Measurements from ENCODE around the gene HLA-G. TPM values are rescaled to one million over a fixed set of nuclear protein-coding genes. Genes with fewer than 3 reads are reported as not detected.

The HLA-G gene
- total RNA-seq, 2 experiments from 2014 or later: 1.6 to 2.0 TPM

DNA sequence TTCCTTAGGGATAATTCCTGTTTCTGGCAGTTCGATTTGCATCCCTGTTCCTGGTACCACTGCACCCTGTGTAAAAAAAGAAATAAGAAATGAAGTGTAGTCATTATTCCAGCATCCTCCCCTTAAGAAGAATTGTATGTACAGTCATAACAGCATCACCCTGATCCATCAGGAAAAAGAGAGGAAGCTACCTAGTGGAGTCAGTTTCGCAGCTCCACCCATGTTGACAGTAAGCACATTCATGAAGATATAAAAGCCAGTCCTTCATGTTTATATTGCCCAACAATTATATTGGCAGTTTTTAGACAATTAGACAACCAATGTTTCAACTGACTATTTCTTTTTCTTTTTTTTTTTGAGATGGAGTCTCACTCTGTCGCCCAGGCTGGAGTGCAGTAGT, 21.2 kb upstream of the HLA-G start:
- Mint-ChIP-seq H3K9me3 (no peaks in the 10 kb centered on the region), H3K27ac (no peak overlapping the region), H3K4me1 (peaks cover 1% of the 10 kb centered on the region), H3K36me3 (no peaks in the 10 kb centered on the region), H3K27me3 (peaks cover 37% of the 10 kb centered on the region), H3K4me3 (no peak overlapping the region)
- POLR2A ChIA-PET: no interaction called here
- DNase-seq: no peak
- ATAC-seq (ENCODE audit: low read depth): no peak

DNA sequence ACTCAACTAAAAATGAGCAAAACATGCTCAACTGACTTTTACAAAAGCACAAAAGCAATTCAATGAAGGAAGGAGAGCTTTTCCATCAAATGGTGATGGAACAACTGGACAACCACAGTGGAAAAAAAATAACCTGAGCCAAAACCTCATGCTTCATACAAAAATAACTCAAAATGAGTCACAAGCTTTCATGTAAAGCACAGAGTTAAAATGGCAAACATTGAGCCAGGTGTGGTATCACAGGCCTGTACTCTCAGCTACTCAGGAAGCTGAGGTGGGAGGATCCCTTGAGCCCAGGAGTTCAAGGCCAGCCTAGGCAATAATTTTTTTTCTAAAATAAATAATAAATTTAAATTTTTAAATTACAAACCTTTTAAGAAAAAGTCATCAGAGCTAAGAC, 18.4 kb upstream of the HLA-G start:
- no peak for DNase-seq
- Mint-ChIP-seq H3K9me3 (no peaks in the 10 kb centered on the region), H3K27me3 (peaks cover 37% of the 10 kb centered on the region), H3K4me1 (peaks cover 4% of the 10 kb centered on the region), H3K27ac (no peak overlapping the region), H3K36me3 (no peaks in the 10 kb centered on the region), H3K4me3 (no peak overlapping the region)
- POLR2A ChIA-PET: no interaction called here
- no peak for ATAC-seq (ENCODE audit: low read depth)

DNA sequence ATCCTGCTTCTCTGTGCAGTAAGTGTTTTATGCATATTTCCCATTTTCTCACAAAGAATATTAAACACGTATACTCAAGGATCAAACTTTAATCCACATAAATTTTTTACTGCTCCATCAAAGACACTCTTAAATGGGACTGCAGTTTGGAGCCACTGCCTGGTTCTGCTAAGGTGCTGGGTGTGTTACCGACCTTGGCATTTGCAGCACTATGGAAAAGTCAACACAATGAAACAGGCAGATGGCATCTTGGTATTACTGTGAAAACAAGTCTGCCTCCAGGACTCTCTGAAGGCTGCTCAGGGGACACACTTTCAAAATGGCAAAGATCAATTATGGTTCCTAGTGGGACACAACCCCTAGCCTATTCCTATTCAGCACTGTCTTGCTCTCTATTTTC, 17.3 kb upstream of the HLA-G start:
- no peak overlapping the region for H3K4me3 Mint-ChIP-seq
- DNase-seq (no peak), ATAC-seq (ENCODE audit: low read depth) (no peak)
- POLR2A ChIA-PET: no interaction called here
- H3K27me3 Mint-ChIP-seq: peaks cover 41% of the 10 kb centered on the region
- no peaks in the 10 kb centered on the region for H3K36me3 Mint-ChIP-seq
- H3K27ac Mint-ChIP-seq: no peak overlapping the region
- no peaks in the 10 kb centered on the region for H3K9me3 Mint-ChIP-seq
- H3K4me1 Mint-ChIP-seq: peaks cover 4% of the 10 kb centered on the region

DNA sequence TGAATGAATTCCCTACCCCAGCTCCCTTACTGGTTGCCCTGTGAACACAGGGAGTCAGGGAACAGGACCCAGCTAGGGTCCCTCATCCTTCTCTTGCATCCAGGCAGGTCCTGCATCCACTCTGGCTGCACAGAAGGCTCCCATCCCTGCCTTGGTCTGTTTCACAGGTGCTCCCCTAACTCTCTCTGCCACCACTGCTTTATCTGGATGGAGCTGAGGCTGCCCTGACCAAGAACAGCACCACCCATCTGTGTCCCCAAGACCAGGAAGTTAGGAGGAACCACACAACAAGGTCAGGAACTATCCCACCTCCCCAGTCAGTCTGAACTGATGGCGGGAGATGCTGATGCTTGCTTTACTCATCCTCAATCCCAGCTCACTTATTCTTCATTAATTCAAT, 16.2 kb upstream of the HLA-G start:
- no peak for ATAC-seq (ENCODE audit: low read depth)
- POLR2A ChIA-PET: no interaction called here

DNA sequence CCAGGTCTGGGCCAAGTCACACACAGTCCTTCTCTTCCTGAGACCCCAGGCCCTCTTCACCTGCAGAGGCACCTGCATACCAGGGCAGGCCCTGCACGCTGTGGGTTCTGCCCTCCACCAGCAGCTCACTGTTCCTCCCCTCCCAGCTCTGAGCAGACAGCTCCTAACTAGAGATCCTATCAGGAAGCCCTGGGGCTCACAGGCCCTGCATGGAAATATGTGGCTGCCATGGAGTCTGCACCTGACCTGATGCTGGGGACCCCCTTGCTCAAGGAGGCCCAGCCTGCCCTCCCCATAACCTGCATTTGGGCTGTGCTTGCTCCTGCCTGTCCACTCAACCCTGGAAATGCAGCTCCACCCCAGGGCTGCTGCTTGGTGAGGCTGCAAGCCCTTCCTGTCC, 14.6 kb upstream of the HLA-G start:
- no peak for ATAC-seq (ENCODE audit: low read depth)
- Mint-ChIP-seq H3K4me1 (peaks cover 4% of the 10 kb centered on the region), H3K36me3 (no peaks in the 10 kb centered on the region), H3K27me3 (peaks cover 16% of the 10 kb centered on the region), H3K27ac (no peak overlapping the region), H3K9me3 (no peaks in the 10 kb centered on the region), H3K4me3 (no peak overlapping the region)
- DNase-seq: no peak
- POLR2A ChIA-PET: no interaction called here

More for the DNA sequence above, 16.2 kb upstream of the HLA-G start:
- no peaks in the 10 kb centered on the region for H3K9me3 Mint-ChIP-seq
- DNase-seq: no peak
- peaks cover 4% of the 10 kb centered on the region for H3K4me1 Mint-ChIP-seq
- no peak overlapping the region for H3K27ac Mint-ChIP-seq
- no peaks in the 10 kb centered on the region for H3K36me3 Mint-ChIP-seq
- H3K4me3 Mint-ChIP-seq: no peak overlapping the region
- H3K27me3 Mint-ChIP-seq: peaks cover 33% of the 10 kb centered on the region

DNA sequence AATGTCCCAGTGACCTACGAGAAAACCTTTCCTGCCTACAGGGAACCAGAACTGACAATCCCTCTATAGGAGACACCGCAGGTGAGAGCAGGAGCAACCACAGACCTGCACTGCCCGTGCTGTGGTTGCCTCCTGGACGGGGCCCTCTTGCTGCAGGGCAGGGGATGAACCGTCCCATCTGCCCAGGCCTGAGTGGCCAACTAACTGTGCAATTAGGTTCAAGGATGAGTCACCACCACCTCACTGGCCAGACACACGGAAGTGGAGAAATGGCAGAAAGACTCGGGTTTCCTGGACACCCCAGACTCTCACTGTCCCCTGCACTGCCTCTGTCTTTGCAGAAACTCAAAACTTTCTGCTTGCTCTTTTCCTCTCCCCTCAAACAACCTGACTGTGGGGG, 13.8 kb upstream of the HLA-G start:
- Mint-ChIP-seq H3K36me3 (no peaks in the 10 kb centered on the region), H3K27me3 (peaks cover 13% of the 10 kb centered on the region), H3K4me3 (no peak overlapping the region), H3K9me3 (no peaks in the 10 kb centered on the region), H3K4me1 (peaks cover 4% of the 10 kb centered on the region), H3K27ac (no peak overlapping the region)
- no peak for ATAC-seq (ENCODE audit: low read depth)
- no peak for DNase-seq
- POLR2A ChIA-PET: no interaction called here

DNA sequence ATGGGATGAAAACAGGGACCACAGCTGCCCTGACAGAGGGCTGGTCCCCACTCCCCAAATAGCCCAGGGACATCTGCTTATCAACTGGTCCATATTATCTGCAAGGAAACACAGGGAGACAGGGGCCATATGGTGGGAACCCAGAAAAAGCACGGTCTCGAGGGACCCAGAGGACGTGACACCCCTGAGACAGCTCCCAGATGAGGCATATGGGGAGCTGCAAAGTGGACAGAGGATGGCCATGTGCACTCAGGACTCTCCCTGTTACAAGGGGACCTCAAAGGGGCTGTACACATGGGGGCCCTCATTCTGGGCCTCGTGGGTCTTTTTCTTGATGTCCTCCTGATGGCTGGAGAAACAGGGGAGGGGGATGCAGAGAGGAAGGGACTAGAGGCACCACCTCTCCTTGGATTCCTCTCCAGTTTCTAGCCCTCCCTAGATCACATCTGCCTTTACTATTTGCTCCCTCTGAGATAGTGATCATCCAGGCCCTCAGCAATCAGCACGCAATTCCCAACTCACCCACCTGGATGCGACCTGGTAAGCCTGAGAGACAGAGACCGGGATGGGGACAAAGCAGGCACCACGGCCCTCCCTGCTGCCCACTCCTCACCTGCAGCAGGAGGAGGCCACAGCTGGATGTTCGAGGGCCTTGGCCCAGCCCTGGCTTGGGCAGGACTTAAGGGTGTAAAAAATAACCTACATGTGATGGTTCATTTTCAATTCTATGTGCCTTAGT, 13.1 kb upstream of the HLA-G start:
- no peak for DNase-seq
- no peaks in the 10 kb centered on the region for H3K36me3 Mint-ChIP-seq
- H3K27me3 Mint-ChIP-seq: peaks cover 13% of the 10 kb centered on the region
- POLR2A ChIA-PET: no interaction called here
- no peak for ATAC-seq (ENCODE audit: low read depth)
- no peaks in the 10 kb centered on the region for H3K9me3 Mint-ChIP-seq
- H3K4me1 Mint-ChIP-seq: peaks cover 3% of the 10 kb centered on the region
- H3K4me3 Mint-ChIP-seq: no peak overlapping the region
- no peak overlapping the region for H3K27ac Mint-ChIP-seq

DNA sequence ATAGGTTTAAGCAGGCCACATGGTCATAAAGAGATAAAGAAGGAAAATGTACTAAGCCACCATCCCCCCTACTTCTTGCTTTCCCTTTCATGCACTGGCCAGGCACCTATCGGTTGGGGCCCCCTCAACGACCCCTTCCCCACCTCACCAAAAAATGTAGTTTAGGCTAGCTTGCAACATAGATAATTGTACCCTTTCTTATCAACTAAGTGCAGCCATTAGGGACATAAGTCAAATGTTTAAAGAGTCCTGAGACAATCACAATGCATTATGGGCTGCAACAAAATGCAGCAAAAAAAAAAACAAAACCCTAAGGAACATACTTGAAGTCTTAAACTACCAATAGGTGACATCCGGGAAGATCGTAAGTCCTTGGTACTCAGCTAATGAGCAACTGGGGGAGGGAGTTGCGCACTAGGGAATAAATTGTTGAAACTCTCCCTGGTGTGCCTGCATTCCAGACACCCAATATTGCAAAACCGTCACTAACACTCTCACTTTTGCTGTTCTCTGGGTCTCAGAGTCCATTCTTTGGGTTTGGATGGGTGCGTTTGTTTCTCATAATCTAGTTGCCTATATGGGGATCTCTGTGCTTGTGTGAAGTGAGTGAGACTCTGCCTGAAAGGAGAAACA, 12.4 kb upstream of the HLA-G start:
- Mint-ChIP-seq H3K4me3 (no peak overlapping the region), H3K9me3 (no peaks in the 10 kb centered on the region), H3K27ac (no peak overlapping the region), H3K27me3 (peaks cover 14% of the 10 kb centered on the region), H3K36me3 (no peaks in the 10 kb centered on the region), H3K4me1 (peaks cover 3% of the 10 kb centered on the region)
- ATAC-seq (ENCODE audit: low read depth) (no peak), DNase-seq (no peak)
- POLR2A ChIA-PET: no interaction called here

DNA sequence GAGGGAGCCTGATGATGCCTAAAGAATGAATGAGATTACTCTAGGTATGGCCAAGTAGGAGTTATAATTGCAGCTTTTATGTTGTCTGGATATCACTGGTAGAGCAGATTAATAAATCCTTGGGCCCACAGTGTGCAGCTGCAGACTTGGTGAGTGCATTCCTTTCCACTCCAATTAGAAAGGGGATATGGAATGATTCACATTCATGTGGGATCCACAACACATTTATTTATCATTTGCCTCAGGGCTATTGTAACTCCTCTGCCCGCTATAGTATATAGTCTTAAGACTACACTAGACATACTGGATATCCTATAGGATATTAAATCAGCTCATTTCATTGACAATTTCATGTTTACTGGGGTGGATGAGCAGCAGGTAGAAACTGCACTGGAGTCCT, 11.6 kb upstream of the HLA-G start:
- Mint-ChIP-seq H3K27ac (no peak overlapping the region), H3K36me3 (no peaks in the 10 kb centered on the region)
- POLR2A ChIA-PET: no interaction called here

DNA sequence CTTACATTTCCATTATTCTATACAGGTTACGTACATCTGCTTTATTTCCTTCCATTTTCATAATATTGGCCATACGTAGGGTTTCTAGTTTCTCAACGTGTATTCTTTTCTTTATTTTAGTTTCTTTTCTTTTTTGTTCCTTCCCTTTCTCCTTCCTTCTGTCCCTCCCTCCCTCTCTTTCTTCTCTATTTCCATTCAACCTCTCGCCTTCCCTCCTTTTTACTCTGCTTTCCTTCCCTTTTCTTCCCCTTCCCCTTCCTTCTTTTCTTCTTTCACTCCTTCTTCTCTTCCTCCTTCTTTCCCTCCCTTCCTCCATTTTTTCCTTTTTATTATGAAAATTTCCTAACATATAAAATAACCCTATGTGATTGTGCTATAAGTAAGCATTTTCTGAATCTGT, 8.7 kb upstream of the HLA-G start:
- H3K9me3 Mint-ChIP-seq: no peaks in the 10 kb centered on the region
- DNase-seq (no peak), ATAC-seq (ENCODE audit: low read depth) (no peak)
- no peaks in the 10 kb centered on the region for H3K36me3 Mint-ChIP-seq
- no peak overlapping the region for H3K4me3 Mint-ChIP-seq
- no peak overlapping the region for H3K27ac Mint-ChIP-seq
- H3K4me1 Mint-ChIP-seq: no peaks in the 10 kb centered on the region
- POLR2A ChIA-PET: no interaction called here
- peaks cover 43% of the 10 kb centered on the region for H3K27me3 Mint-ChIP-seq

More for the DNA sequence above, 11.6 kb upstream of the HLA-G start:
- Mint-ChIP-seq H3K27me3 (peaks cover 19% of the 10 kb centered on the region), H3K9me3 (no peaks in the 10 kb centered on the region), H3K4me1 (peaks cover 3% of the 10 kb centered on the region), H3K4me3 (no peak overlapping the region)
- ATAC-seq (ENCODE audit: low read depth) (no peak), DNase-seq (no peak)

DNA sequence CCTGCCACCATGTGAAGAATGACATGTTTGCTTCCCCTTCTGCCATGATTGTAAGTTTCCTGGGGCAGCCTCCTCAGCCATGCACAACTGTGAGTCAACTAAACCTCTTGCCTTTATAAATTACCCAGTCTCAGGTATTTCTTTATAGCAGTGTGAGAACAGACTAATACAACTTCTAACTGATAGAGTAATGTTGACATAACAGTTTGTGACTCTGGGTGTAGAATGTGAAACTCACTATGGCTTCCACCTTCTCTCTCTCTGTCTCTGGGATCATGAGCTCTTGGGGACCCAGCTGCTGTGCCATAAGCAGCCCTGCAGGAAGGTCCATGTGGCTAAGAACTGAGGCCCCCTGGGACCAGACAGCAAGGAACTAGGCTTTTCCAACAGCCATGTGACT, 3.5 kb upstream of the HLA-G start:
- H3K9me3 Mint-ChIP-seq: no peaks in the 10 kb centered on the region
- H3K27ac Mint-ChIP-seq: no peak overlapping the region
- no peak overlapping the region for H3K4me3 Mint-ChIP-seq
- peaks cover 6% of the 10 kb centered on the region for H3K4me1 Mint-ChIP-seq
- peaks cover 77% of the 10 kb centered on the region for H3K27me3 Mint-ChIP-seq
- DNase-seq (no peak), ATAC-seq (ENCODE audit: low read depth) (no peak)
- no peaks in the 10 kb centered on the region for H3K36me3 Mint-ChIP-seq
- POLR2A ChIA-PET: no interaction called here

DNA sequence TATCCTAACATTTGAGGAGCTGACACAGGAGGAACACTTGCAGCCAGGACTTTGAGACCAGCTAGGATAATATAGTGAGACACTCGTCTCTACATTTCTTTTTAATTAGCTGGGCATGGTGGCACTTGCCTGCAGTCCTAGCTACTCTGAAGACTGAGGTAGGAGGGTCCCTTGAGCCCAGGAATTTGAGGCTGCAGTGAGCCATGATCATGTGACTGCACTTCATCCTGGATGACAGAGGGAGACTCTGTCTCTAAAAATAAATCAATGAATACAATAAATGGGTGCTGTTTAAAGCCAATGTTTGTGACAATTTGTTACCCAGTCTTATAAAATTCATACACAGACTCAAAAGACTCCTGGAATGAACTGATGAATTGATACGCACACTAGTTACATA, 1.8 kb upstream of the HLA-G start:
- no peak for DNase-seq
- Mint-ChIP-seq H3K9me3 (no peaks in the 10 kb centered on the region), H3K27ac (no peak overlapping the region), H3K27me3 (peaks cover 88% of the 10 kb centered on the region), H3K36me3 (no peaks in the 10 kb centered on the region), H3K4me3 (no peak overlapping the region), H3K4me1 (peaks cover 6% of the 10 kb centered on the region)
- POLR2A ChIA-PET: no interaction called here
- no peak for ATAC-seq (ENCODE audit: low read depth)

DNA sequence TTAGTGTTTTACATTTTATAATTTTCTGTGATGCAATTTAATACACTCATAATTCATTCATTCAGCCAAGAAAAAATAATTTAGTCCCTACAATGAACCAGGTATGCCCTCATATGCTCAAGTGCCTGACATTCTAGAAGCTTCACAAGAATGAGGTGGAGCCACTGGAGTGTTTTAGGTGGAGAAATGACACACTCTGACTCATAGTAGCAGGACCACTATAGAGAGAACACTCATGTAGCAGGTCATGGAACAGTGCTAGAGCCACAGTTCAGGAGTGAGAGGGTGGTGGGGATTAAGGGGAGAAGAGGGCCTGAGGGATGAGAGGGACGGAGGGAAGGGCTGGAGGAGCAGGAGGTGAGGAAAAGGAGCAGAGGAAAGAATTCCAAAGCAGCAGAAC, 1.4 kb upstream of the HLA-G start:
- no peak overlapping the region for H3K27ac Mint-ChIP-seq
- DNase-seq (no peak), ATAC-seq (ENCODE audit: low read depth) (no peak)
- POLR2A ChIA-PET: no interaction called here
- H3K4me1 Mint-ChIP-seq: peaks cover 6% of the 10 kb centered on the region
- H3K27me3 Mint-ChIP-seq: peaks cover 87% of the 10 kb centered on the region
- no peaks in the 10 kb centered on the region for H3K36me3 Mint-ChIP-seq
- no peaks in the 10 kb centered on the region for H3K9me3 Mint-ChIP-seq
- no peak overlapping the region for H3K4me3 Mint-ChIP-seq

DNA sequence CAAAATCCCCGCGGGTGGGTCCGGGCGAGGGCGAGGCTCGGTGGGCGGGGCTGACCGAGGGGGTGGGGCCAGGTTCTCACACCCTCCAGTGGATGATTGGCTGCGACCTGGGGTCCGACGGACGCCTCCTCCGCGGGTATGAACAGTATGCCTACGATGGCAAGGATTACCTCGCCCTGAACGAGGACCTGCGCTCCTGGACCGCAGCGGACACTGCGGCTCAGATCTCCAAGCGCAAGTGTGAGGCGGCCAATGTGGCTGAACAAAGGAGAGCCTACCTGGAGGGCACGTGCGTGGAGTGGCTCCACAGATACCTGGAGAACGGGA, 809 bp downstream of the HLA-G start:
- no peak overlapping the region for H3K27ac Mint-ChIP-seq
- H3K27me3 Mint-ChIP-seq: peaks cover 75% of the 10 kb centered on the region
- peaks cover 15% of the 10 kb centered on the region for H3K4me1 Mint-ChIP-seq
- no peaks in the 10 kb centered on the region for H3K9me3 Mint-ChIP-seq
- POLR2A ChIA-PET: no interaction called here
- DNase-seq (no peak), ATAC-seq (ENCODE audit: low read depth) (no peak)
- H3K4me3 Mint-ChIP-seq: peak overlapping the region; percentile 38
- H3K36me3 Mint-ChIP-seq: no peaks in the 10 kb centered on the region
